Esophagus squamous epithelium (tissue), 5 donors: ENCODE data around the gene ESPNL. TPM values are rescaled to one million over a fixed set of nuclear protein-coding genes. Genes with fewer than 3 reads are reported as not detected.

Experiments
- DNase-seq: peaks from one replicate; lab custom pipeline; 2025; lab: John Stamatoyannopoulos, UW
- H3K27ac ChIP-seq, 4 donors: fragments of 200-600 bp; sonication (generic); one replicate each; pipeline ENCODE4 v1.5.1; 2016 to 2019; ENCODE audit warnings: mild to moderate bottlenecking in 1 of 4
- H3K27me3 ChIP-seq, 4 donors: fragments of 200-600 bp; sonication (generic); 1 replicate in 3 of 4; 2 replicates in 1 of 4; pipeline versions ENCODE4 v1.5.1 to v1.6.0; 2017 to 2021; ENCODE audit warnings: antibody characterized with exemption in 1 of 4
- H3K36me3 ChIP-seq, 3 donors: fragments of 200-600 bp; sonication (generic); one replicate each; pipeline ENCODE4 v1.5.1; 2016 to 2019
- H3K4me1 ChIP-seq, 3 donors: fragments of 200-600 bp; sonication (generic); one replicate each; pipeline ENCODE4 v1.5.1; 2017 to 2019
- H3K4me3 ChIP-seq, 4 donors: fragments of 200-600 bp; sonication (generic); 1 replicate in 3 of 4; 2 replicates in 1 of 4; pipeline ENCODE4 v1.5.1; 2016 to 2019; ENCODE audit warnings: mild to moderate bottlenecking in 2 of 4, moderate library complexity in 1 of 4
- H3K9me3 ChIP-seq, 3 donors: fragments of 200-600 bp; sonication (generic); one replicate each; pipeline ENCODE4 v1.5.1; 2016 to 2019
- POLR2A ChIP-seq, 4 donors: fragments of 450-650 bp; IDR thresholded peaks; one replicate each; pipeline ENCODE4 v1.6.1; 2017; ENCODE audit warnings: antibody characterized with exemption in 4 of 4, mild to moderate bottlenecking in 4 of 4, moderate library complexity in 3 of 4
- WGBS, 2 donors: methylation state at CpG; one replicate each; pipeline ENCODE4 v1.1.5; 2018; 5-methylcytosine and 5-hydroxymethylcytosine counted together
- intact Hi-C: fragments of 100-400 bp; cut with DNase I; formaldehyde crosslinking; loops from one replicate; pipeline ENCODE4 v1.15.0; 2022
- total RNA-seq, 4 donors: library from RNA; depleted of rRNA; stranded (reverse); fragments of >200 nt; gene quantifications; one replicate each; pipeline ENCODE4 v1.1.0, GENCODE V29; 2016
- TF ChIP-seq, protein P1 (sequence below), 6 experiments: fragments of 450-650 bp in 4 of 6; fragments of 200-600 bp in 2 of 6; sonication (generic) in 2 of 6; IDR thresholded peaks; one replicate each; pipeline ENCODE4 v1.5.1; 2016 to 2019; ENCODE audit warnings: antibody characterized with exemption in 6 of 6, mild to moderate bottlenecking in 4 of 6, moderate library complexity in 4 of 6
- donor health status: DM: yes; HTN: yes; CAD: no.

The ESPNL gene
- total RNA-seq, 4 donors from 2014 or later = 0.04 to 1.3 (median 0.88) TPM; not detected in 1

DNA sequence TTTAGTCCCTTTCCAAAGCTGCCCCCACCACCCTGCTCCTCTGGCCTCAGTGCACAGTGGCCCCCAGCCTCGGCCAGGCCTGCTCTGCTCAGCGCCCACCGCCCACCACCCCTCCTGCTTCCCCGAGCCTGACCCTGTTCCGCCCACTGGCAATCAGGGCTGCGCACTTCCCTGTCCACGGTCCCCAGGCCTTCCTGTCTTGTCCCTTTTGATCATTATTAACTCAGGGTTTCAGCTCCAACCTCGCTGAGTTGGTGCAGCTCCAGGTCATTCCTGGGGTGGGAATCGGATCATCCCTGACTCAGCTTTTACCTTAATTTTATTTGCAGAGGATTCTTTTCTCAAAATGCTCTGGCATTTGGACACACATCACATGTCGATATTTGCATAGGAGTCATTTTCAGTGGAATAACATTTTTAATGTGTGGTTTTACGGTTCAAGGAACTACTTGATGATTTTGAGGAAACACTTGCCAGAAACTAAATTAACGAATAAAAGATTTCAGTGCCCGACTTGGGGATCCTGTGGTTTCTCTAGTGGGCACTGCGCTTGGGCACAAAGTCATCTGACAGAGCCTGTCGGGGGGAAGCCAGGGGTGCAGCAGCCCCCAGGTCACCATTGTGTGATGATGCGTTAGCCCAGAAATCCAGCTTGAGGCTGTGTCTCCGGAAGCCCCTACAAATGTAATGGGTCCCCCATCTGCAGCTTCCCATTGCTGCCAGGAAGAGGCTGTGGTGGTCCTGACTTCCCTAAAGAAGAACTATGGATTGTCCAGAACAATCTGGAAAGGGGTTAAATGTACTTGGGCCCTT is 1.0 kb upstream of the ESPNL start:
- no peak overlapping the region for H3K4me3 ChIP-seq
- H3K27ac ChIP-seq = peak overlapping the region in 2 of 4 donors; percentile 54 to 69
- 66 to 74% methylated on average over 17 of the region's 17 CpGs for WGBS, 2 donors
- no peaks in the 10 kb centered on the region for H3K36me3 ChIP-seq
- no peaks in the 10 kb centered on the region for H3K27me3 ChIP-seq
- intact Hi-C loops = no loop called here
- TF ChIP-seq POLR2A (IDR thresholded peaks at IDR 0.05) = no peak
- TF ChIP-seq, protein P1, sequence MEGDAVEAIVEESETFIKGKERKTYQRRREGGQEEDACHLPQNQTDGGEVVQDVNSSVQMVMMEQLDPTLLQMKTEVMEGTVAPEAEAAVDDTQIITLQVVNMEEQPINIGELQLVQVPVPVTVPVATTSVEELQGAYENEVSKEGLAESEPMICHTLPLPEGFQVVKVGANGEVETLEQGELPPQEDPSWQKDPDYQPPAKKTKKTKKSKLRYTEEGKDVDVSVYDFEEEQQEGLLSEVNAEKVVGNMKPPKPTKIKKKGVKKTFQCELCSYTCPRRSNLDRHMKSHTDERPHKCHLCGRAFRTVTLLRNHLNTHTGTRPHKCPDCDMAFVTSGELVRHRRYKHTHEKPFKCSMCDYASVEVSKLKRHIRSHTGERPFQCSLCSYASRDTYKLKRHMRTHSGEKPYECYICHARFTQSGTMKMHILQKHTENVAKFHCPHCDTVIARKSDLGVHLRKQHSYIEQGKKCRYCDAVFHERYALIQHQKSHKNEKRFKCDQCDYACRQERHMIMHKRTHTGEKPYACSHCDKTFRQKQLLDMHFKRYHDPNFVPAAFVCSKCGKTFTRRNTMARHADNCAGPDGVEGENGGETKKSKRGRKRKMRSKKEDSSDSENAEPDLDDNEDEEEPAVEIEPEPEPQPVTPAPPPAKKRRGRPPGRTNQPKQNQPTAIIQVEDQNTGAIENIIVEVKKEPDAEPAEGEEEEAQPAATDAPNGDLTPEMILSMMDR (IDR thresholded peaks at IDR 0.05) = no peak
- H3K9me3 ChIP-seq = no peaks in the 10 kb centered on the region
- DNase-seq = no peak
- peaks cover 0 to 14% (median 0%) of the 10 kb centered on the region in 3 donors for H3K4me1 ChIP-seq

- intact Hi-C loops = no loop called here
- no peak overlapping the region for H3K4me3 ChIP-seq
- DNase-seq = no peak
- WGBS, 2 donors = 66% methylated on average over 2 of the region's 10 CpGs; no CpG with 5 or more reads in 1 of the 2 donors
- peaks cover 0 to 14% (median 0%) of the 10 kb centered on the region in 3 donors for H3K4me1 ChIP-seq
- TF ChIP-seq POLR2A (IDR thresholded peaks at IDR 0.05) = no peak
- TF ChIP-seq, protein P1 (IDR thresholded peaks at IDR 0.05) = no peak
- no peaks in the 10 kb centered on the region for H3K9me3 ChIP-seq
- H3K36me3 ChIP-seq = no peaks in the 10 kb centered on the region
- peak overlapping the region in 1 of 4 donors; percentile 9 for H3K27ac ChIP-seq
- no peaks in the 10 kb centered on the region for H3K27me3 ChIP-seq
These were observed 459 bp upstream of the ESPNL start for GRCh38 chr2:238099714-238100048.

DNA sequence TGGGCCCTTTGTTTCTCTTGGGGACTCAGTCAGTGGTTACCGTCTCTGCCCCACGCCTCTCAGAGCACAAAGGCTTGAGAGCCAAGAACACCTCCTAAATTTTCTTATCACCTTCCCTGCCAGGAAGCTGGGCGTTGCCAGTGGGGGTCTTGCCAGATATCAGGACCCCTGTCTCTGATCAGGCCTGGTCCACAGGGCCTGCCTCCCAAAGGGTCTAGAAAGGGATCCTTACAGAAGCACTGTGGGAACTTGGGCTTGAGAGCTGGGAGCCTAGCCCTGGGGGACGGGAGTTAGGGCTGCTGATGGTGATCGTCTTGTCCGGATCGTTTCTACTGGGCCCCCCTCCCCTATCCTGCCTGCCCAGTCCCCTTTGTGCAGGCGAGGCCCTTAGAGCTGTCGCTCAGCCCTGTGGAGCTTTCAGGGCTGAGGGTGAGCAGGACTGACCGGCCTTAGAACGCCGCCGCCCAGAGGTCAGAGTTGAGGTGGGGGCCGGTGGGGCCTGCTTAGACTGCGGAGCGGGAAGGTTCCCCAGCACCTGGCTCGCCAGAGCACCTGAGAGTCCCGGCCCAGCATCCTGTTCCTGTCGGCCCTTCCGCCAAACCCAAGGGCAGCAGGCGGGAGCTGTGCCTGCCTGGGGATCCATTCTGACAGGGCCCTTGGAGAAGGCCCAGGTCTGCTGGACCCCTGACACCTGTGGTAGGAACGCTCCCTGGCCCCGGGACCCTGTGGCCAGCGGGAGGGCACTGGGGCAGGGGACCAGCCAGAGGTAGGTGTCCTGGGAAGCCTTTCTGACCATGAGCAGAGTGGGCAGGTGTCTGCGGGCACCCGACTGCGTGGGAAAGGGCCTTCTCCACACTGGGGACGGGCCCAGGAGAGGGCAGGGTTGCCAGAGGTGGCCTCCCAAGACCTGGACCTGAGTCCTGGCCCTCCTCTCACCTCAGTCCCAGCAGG is 956 bp downstream of the ESPNL start:
- no peaks in the 10 kb centered on the region for H3K36me3 ChIP-seq
- DNase-seq = no peak
- TF ChIP-seq POLR2A (IDR thresholded peaks at IDR 0.05) = no peak
- TF ChIP-seq, protein P1 (IDR thresholded peaks at IDR 0.05) = no peak
- H3K9me3 ChIP-seq = no peaks in the 10 kb centered on the region
- H3K27me3 ChIP-seq = peaks cover 0 to under 1% (median 0%) of the 10 kb centered on the region in 4 donors
- intact Hi-C loops = no loop called here
- 71 to 80% methylated on average over 4 to 5 of the region's 28 CpGs for WGBS, 2 donors
- H3K4me3 ChIP-seq = no peak overlapping the region
- H3K4me1 ChIP-seq = peaks cover 0 to 14% (median 0%) of the 10 kb centered on the region in 3 donors
- H3K27ac ChIP-seq = no peak overlapping the region

- H3K4me3 ChIP-seq = no peak overlapping the region
- WGBS, 2 donors = 68 to 72% methylated on average over 4 of the region's 30 CpGs
- H3K9me3 ChIP-seq = no peaks in the 10 kb centered on the region
- H3K36me3 ChIP-seq = no peaks in the 10 kb centered on the region
- no peak overlapping the region for H3K27ac ChIP-seq
- no peak for TF ChIP-seq POLR2A (IDR thresholded peaks at IDR 0.05)
- TF ChIP-seq, protein P1 (IDR thresholded peaks at IDR 0.05) = no peak
- H3K27me3 ChIP-seq = peaks cover 0 to 7% (median 0%) of the 10 kb centered on the region in 4 donors
- no peak for DNase-seq
- peaks cover 0 to 16% (median 0%) of the 10 kb centered on the region in 3 donors for H3K4me1 ChIP-seq
- intact Hi-C loops = no loop called here
These were observed 2.0 kb downstream of the ESPNL start for GRCh38 chr2:238101891-238102841.
